ENCODE data around the gene GALNT1.

DNA sequence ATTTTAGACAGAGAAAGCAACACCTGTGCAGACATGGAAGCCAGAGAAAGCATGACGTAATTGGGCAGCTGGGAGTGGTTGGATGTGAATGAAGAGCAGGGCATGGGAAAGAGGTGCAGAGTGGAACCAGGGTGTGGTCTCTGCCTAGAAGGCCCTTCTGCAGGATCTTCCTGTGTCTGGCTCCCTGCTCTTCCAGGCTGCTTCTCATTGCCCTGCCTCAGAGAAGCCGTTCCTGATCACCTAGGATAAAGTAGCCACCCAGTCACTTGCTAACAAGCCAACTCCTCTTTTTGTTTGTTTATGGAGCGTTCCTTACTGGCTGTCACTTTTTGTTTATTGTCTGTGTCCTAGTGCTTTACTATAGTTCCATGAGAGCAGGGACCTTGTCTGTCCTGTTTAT, 28.5 kb downstream of the GALNT1 start:
- TF ChIP-seq CTCF (IDR thresholded peaks at IDR 0.05 in 2 of 3, conservative IDR thresholded peaks at IDR 0.05 in 1 of 3; ENCODE audit: control insufficient read depth in 2 of 3, extremely low read depth in 1 of 3, insufficient read depth in 1 of 3, low read depth in 3 of 3, low read length in 3 of 3) (no peak), NR2C1 (IDR thresholded peaks at IDR 0.05) (no peak), TCF12 (IDR thresholded peaks at IDR 0.05; ENCODE audit: low read depth, low read length) (no peak), POLR2A (IDR thresholded peaks at IDR 0.05; ENCODE audit: low read depth, low read length) (no peak), ZZZ3 (IDR thresholded peaks at IDR 0.05; ENCODE audit: control insufficient read depth, insufficient read length, low read depth) (no peak), SP1 (IDR thresholded peaks at IDR 0.05; ENCODE audit: low read depth, low read length) (no peak), SMAD1 (IDR thresholded peaks at IDR 0.05; ENCODE audit: low read depth, partially characterized antibody) (no peak), CHD1 (IDR thresholded peaks at IDR 0.05; ENCODE audit: low read depth, low read length) (no peak), NR2C2 (IDR thresholded peaks at IDR 0.05; ENCODE audit: borderline replicate concordance, control insufficient read depth, insufficient read length, low read depth) (no peak), GATAD2B (conservative IDR thresholded peaks at IDR 0.05; ENCODE audit: low read depth) (no peak), ZNF274 (IDR thresholded peaks at IDR 0.05; ENCODE audit: insufficient read depth, insufficient read length) (no peak)
- TF ChIP-seq, protein P1, sequence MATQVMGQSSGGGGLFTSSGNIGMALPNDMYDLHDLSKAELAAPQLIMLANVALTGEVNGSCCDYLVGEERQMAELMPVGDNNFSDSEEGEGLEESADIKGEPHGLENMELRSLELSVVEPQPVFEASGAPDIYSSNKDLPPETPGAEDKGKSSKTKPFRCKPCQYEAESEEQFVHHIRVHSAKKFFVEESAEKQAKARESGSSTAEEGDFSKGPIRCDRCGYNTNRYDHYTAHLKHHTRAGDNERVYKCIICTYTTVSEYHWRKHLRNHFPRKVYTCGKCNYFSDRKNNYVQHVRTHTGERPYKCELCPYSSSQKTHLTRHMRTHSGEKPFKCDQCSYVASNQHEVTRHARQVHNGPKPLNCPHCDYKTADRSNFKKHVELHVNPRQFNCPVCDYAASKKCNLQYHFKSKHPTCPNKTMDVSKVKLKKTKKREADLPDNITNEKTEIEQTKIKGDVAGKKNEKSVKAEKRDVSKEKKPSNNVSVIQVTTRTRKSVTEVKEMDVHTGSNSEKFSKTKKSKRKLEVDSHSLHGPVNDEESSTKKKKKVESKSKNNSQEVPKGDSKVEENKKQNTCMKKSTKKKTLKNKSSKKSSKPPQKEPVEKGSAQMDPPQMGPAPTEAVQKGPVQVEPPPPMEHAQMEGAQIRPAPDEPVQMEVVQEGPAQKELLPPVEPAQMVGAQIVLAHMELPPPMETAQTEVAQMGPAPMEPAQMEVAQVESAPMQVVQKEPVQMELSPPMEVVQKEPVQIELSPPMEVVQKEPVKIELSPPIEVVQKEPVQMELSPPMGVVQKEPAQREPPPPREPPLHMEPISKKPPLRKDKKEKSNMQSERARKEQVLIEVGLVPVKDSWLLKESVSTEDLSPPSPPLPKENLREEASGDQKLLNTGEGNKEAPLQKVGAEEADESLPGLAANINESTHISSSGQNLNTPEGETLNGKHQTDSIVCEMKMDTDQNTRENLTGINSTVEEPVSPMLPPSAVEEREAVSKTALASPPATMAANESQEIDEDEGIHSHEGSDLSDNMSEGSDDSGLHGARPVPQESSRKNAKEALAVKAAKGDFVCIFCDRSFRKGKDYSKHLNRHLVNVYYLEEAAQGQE (IDR thresholded peaks at IDR 0.05; ENCODE audit: low read depth, low read length) = no peak
- TF ChIP-seq, protein P2, sequence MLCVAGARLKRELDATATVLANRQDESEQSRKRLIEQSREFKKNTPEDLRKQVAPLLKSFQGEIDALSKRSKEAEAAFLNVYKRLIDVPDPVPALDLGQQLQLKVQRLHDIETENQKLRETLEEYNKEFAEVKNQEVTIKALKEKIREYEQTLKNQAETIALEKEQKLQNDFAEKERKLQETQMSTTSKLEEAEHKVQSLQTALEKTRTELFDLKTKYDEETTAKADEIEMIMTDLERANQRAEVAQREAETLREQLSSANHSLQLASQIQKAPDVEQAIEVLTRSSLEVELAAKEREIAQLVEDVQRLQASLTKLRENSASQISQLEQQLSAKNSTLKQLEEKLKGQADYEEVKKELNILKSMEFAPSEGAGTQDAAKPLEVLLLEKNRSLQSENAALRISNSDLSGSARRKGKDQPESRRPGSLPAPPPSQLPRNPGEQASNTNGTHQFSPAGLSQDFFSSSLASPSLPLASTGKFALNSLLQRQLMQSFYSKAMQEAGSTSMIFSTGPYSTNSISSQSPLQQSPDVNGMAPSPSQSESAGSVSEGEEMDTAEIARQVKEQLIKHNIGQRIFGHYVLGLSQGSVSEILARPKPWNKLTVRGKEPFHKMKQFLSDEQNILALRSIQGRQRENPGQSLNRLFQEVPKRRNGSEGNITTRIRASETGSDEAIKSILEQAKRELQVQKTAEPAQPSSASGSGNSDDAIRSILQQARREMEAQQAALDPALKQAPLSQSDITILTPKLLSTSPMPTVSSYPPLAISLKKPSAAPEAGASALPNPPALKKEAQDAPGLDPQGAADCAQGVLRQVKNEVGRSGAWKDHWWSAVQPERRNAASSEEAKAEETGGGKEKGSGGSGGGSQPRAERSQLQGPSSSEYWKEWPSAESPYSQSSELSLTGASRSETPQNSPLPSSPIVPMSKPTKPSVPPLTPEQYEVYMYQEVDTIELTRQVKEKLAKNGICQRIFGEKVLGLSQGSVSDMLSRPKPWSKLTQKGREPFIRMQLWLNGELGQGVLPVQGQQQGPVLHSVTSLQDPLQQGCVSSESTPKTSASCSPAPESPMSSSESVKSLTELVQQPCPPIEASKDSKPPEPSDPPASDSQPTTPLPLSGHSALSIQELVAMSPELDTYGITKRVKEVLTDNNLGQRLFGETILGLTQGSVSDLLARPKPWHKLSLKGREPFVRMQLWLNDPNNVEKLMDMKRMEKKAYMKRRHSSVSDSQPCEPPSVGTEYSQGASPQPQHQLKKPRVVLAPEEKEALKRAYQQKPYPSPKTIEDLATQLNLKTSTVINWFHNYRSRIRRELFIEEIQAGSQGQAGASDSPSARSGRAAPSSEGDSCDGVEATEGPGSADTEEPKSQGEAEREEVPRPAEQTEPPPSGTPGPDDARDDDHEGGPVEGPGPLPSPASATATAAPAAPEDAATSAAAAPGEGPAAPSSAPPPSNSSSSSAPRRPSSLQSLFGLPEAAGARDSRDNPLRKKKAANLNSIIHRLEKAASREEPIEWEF (IDR thresholded peaks at IDR 0.05; ENCODE audit: insufficient replicate concordance, low read depth, low read length) = no peak
